Thoracic aorta (tissue), 2 donors: Measurements from ENCODE around the gene TET3. TPM values are rescaled to one million over a fixed set of nuclear protein-coding genes. Genes with fewer than 3 reads are reported as not detected.

ENCODE experiments used
- ATAC-seq: fragments of 150-250 bp; one replicate; pipeline ENCODE4 v1.8.0; 2017; ENCODE audit warnings: low read depth; ENCODE audit not compliant: insufficient number of reproducible peaks, low FRiP score
- DNase-seq: peaks from one replicate; pipeline ENCODE4 v3.0.0-alpha.2; 2020; ENCODE audit warnings: low spot score
- H3K27ac ChIP-seq, 2 donors: fragments of 200-600 bp; sonication (generic); 1 replicate in 1 of 2; 2 replicates in 1 of 2; pipeline ENCODE4 v1.5.1; 2016; ENCODE audit warnings: mild to moderate bottlenecking in 2 of 2, moderate library complexity in 2 of 2
- H3K27me3 ChIP-seq: fragments of 200-600 bp; sonication (generic); replicated peaks from 2 replicates; pipeline ENCODE4 v1.6.0; 2016; ENCODE audit warnings: mild to moderate bottlenecking; ENCODE audit not compliant: insufficient read depth
- H3K36me3 ChIP-seq: fragments of 200-600 bp; sonication (generic); one replicate; pipeline ENCODE4 v1.5.1; 2016
- H3K4me1 ChIP-seq, 2 donors: fragments of 200-600 bp; sonication (generic); 1 replicate in 1 of 2; 2 replicates in 1 of 2; pipeline versions ENCODE4 v1.5.1 to v1.6.0; 2016; ENCODE audit warnings: low read depth in 2 of 2, mild to moderate bottlenecking in 1 of 2; ENCODE audit not compliant: control insufficient read depth in 1 of 2
- H3K4me3 ChIP-seq: fragments of 200-600 bp; sonication (generic); 2 replicates; pipeline ENCODE4 v1.5.1; 2016; ENCODE audit warnings: mild to moderate bottlenecking
- H3K9me3 ChIP-seq: fragments of 200-600 bp; sonication (generic); 2 replicates; pipeline ENCODE4 v1.5.1; 2016
- CTCF ChIP-seq: fragments of 200-600 bp; sonication (generic); IDR thresholded peaks from one replicate; pipeline ENCODE4 v1.5.1; 2019; ENCODE audit warnings: antibody characterized with exemption
- total RNA-seq, 2 donors: library from RNA; depleted of rRNA; stranded (reverse); fragments of >200 nt; gene quantifications; one replicate each; pipeline versions ENCODE4 v1.1.0 to v1.2.3, GENCODE V29; 2016

Gene TET3
- total RNA-seq, 2 donors from 2014 or later: 8.7 to 15.8 TPM

GRCh38 chr2:73961823-73962615 lies 22.7 kb upstream of the TET3 start:
- H3K27me3 ChIP-seq: no peaks in the 10 kb centered on the region
- H3K27ac ChIP-seq: no peak overlapping the region
- H3K9me3 ChIP-seq: no peaks in the 10 kb centered on the region
- no peak for TF ChIP-seq CTCF
- no peak for ATAC-seq
- no peaks in the 10 kb centered on the region for H3K4me1 ChIP-seq
- DNase-seq: no peak
- H3K4me3 ChIP-seq: no peak overlapping the region
- H3K36me3 ChIP-seq: peaks cover 23% of the 10 kb centered on the region

GRCh38 chr2:73962798-73963197 lies 21.9 kb upstream of the TET3 start:
- no peak overlapping the region for H3K4me3 ChIP-seq
- no peaks in the 10 kb centered on the region for H3K4me1 ChIP-seq
- no peaks in the 10 kb centered on the region for H3K9me3 ChIP-seq
- H3K36me3 ChIP-seq: peaks cover 22% of the 10 kb centered on the region
- ATAC-seq: no peak
- no peak overlapping the region for H3K27ac ChIP-seq
- no peak for TF ChIP-seq CTCF
- H3K27me3 ChIP-seq: no peaks in the 10 kb centered on the region
- no peak for DNase-seq

GRCh38 chr2:73963385-73964120 lies 21.2 kb upstream of the TET3 start:
- Histone ChIP-seq H3K4me3 (no peak overlapping the region), H3K36me3 (peaks cover 15% of the 10 kb centered on the region), H3K9me3 (no peaks in the 10 kb centered on the region), H3K27ac (no peak overlapping the region), H3K27me3 (no peaks in the 10 kb centered on the region), H3K4me1 (no peaks in the 10 kb centered on the region)
- no peak for DNase-seq
- no peak for ATAC-seq
- no peak for TF ChIP-seq CTCF

GRCh38 chr2:73964223-73964622 lies 20.5 kb upstream of the TET3 start:
- Histone ChIP-seq H3K36me3 (peaks cover 8% of the 10 kb centered on the region), H3K4me3 (no peak overlapping the region), H3K9me3 (no peaks in the 10 kb centered on the region), H3K27ac (no peak overlapping the region), H3K27me3 (no peaks in the 10 kb centered on the region), H3K4me1 (no peaks in the 10 kb centered on the region)
- no peak for TF ChIP-seq CTCF
- no peak for ATAC-seq
- no peak for DNase-seq

- Histone ChIP-seq H3K4me3 (no peak overlapping the region), H3K27ac (no peak overlapping the region), H3K36me3 (no peaks in the 10 kb centered on the region), H3K4me1 (peaks cover under 1 to 3% of the 10 kb centered on the region in 2 donors), H3K27me3 (no peaks in the 10 kb centered on the region), H3K9me3 (no peaks in the 10 kb centered on the region)
- ATAC-seq: no peak
- TF ChIP-seq CTCF: no peak
- DNase-seq: no peak
Measured at GRCh38 chr2:73965053-73965452, 19.7 kb upstream of the TET3 start.
